GM23338 (cell line): Measurements from ENCODE around the gene VOPP1. TPM values are rescaled to one million over a fixed set of nuclear protein-coding genes. Genes with fewer than 3 reads are reported as not detected.
A peak's percentile ranks its signal among the peaks of the same experiment; 100 is the strongest.

ENCODE experiments used
- ATAC-seq: fragments of 200-7000 bp; cut with Tn5 transposase; 3 replicates; pipeline ENCODE4 v1.9.1; 2020
- DNase-seq: peaks from one replicate; pipeline ENCODE4 v3.0.0-alpha.2; 2015; ENCODE audit warnings: low spot score
- H2AFZ ChIP-seq: fragments of 200-600 bp; sonication (generic); 2 replicates; pipeline ENCODE4 v1.8.0; 2016; ENCODE audit warnings: antibody characterized with exemption, mild to moderate bottlenecking, moderate library complexity
- H3F3A ChIP-seq: fragments of 200-600 bp; sonication (generic); replicated peaks from 2 replicates; pipeline ENCODE4 v1.8.0; 2017; ENCODE audit warnings: antibody characterized with exemption, mixed run types, low read depth
- H3K27ac ChIP-seq: fragments of 200-600 bp; sonication (generic); 2 replicates; pipeline ENCODE4 v1.6.1; 2016; ENCODE audit warnings: low read depth
- H3K27me3 ChIP-seq: fragments of 200-600 bp; sonication (generic); 2 replicates; pipeline ENCODE4 v1.8.0; 2016; ENCODE audit warnings: mild to moderate bottlenecking, mixed run types, moderate library complexity; ENCODE audit not compliant: insufficient read depth
- H3K36me3 ChIP-seq: fragments of 200-600 bp; sonication (generic); 2 replicates; pipeline ENCODE4 v1.8.0; 2016; ENCODE audit warnings: mild to moderate bottlenecking; ENCODE audit not compliant: insufficient read depth
- H3K4me1 ChIP-seq: fragments of 200-600 bp; sonication (generic); 2 replicates; pipeline ENCODE4 v1.8.0; 2016; ENCODE audit warnings: mild to moderate bottlenecking, moderate library complexity; ENCODE audit not compliant: insufficient read depth
- H3K4me2 ChIP-seq: fragments of 200-600 bp; sonication (generic); 2 replicates; pipeline ENCODE4 v1.7.1; 2017; ENCODE audit warnings: mixed run types
- H3K4me3 ChIP-seq: fragments of 200-600 bp; sonication (generic); 2 replicates; pipeline ENCODE4 v1.6.1; 2016; ENCODE audit warnings: mixed run types
- H3K79me2 ChIP-seq: fragments of 200-600 bp; sonication (generic); replicated peaks from 2 replicates; pipeline ENCODE4 v1.8.0; 2017; ENCODE audit warnings: mild to moderate bottlenecking; ENCODE audit not compliant: insufficient read depth
- H3K9me2 ChIP-seq: fragments of 200-600 bp; sonication (generic); 2 replicates; pipeline ENCODE4 v1.8.0; 2017; ENCODE audit not compliant: insufficient read depth
- H4K20me1 ChIP-seq: fragments of 200-600 bp; sonication (generic); replicated peaks from 2 replicates; pipeline ENCODE4 v1.8.0; 2017; ENCODE audit warnings: mild to moderate bottlenecking; ENCODE audit not compliant: insufficient read depth
- H3K27ac Mint-ChIP-seq: 2 replicates; pipeline ENCODE4 v1.8.0; 2020; ENCODE audit warnings: inconsistent platforms, mild to moderate bottlenecking, moderate library complexity, mixed read lengths
- H3K27me3 Mint-ChIP-seq: 3 replicates; pipeline ENCODE4 v1.8.0; 2022; ENCODE audit warnings: low read depth, mild to moderate bottlenecking, moderate library complexity, mixed read lengths, inconsistent platforms; ENCODE audit not compliant: insufficient read depth, poor library complexity
- H3K36me3 Mint-ChIP-seq: 3 replicates; pipeline ENCODE4 v1.8.0; 2021; ENCODE audit warnings: low read depth, mild to moderate bottlenecking, inconsistent platforms, moderate library complexity, mixed read lengths
- H3K4me1 Mint-ChIP-seq: 3 replicates; pipeline ENCODE4 v1.8.0; 2020; ENCODE audit warnings: mild to moderate bottlenecking, inconsistent platforms, mixed read lengths
- H3K4me3 Mint-ChIP-seq: 3 replicates; pipeline ENCODE4 v1.8.0; 2021; ENCODE audit warnings: moderate library complexity, mild to moderate bottlenecking, inconsistent platforms, mixed read lengths
- H3K9me3 Mint-ChIP-seq: 3 replicates; pipeline ENCODE4 v1.8.0; 2020; ENCODE audit warnings: moderate library complexity, mild to moderate bottlenecking, inconsistent platforms, mixed read lengths
- CREB1 ChIP-seq: fragments of 250-450 bp; sonication (Bioruptor Pico); IDR thresholded peaks from 2 replicates; pipeline ENCODE4 v1.5.0; 2020; ENCODE audit warnings: low read depth, mild to moderate bottlenecking, moderate library complexity
- EZH2 ChIP-seq: fragments of 200-600 bp; sonication (generic); IDR thresholded peaks from one replicate; pipeline ENCODE4 v1.8.0; 2017; ENCODE audit warnings: antibody characterized with exemption, mild to moderate bottlenecking, low read depth; ENCODE audit not compliant: unreplicated experiment
- EZH2phosphoT487 ChIP-seq: fragments of 200-600 bp; sonication (generic); IDR thresholded peaks from one replicate; pipeline ENCODE4 v1.8.1; 2018; ENCODE audit warnings: antibody characterized with exemption; ENCODE audit not compliant: unreplicated experiment
- NANOG ChIP-seq: IDR thresholded peaks from 2 replicates; pipeline ENCODE4 v1.6.1; 2016; ENCODE audit warnings: antibody characterized with exemption, borderline replicate concordance
- POLR2AphosphoS5 ChIP-seq: IDR thresholded peaks from 2 replicates; pipeline ENCODE4 v1.6.1; 2016; ENCODE audit warnings: antibody characterized with exemption, low read depth
- STAT1 ChIP-seq: IDR thresholded peaks from one replicate; pipeline ENCODE4 v1.6.1; 2016; ENCODE audit warnings: antibody characterized with exemption; ENCODE audit not compliant: unreplicated experiment
- ZNF114 ChIP-seq: fragments of 250-450 bp; sonication (Bioruptor Pico); IDR thresholded peaks from 2 replicates; pipeline ENCODE4 v1.5.0; 2020; ENCODE audit warnings: mild to moderate bottlenecking, moderate library complexity
- ZNF331 ChIP-seq: fragments of 250-450 bp; sonication (Bioruptor Pico); IDR thresholded peaks from 2 replicates; pipeline ENCODE4 v1.5.0; 2020; ENCODE audit warnings: low read depth, mild to moderate bottlenecking, moderate library complexity
- ZNF462 ChIP-seq: fragments of 250-450 bp; sonication (Bioruptor Pico); IDR thresholded peaks from 2 replicates; pipeline ENCODE4 v1.5.0; 2020; ENCODE audit warnings: mild to moderate bottlenecking, moderate library complexity
- polyA plus RNA-seq: library from polyadenylated mRNA; unstranded; fragments of >200 nt; fragmentation: Nextera tagmentation; extraction: Ambion mirVana; gene quantifications from 2 replicates; pipeline ENCODE4 v1.2.1, GENCODE V29; 2016
- total RNA-seq: library from RNA; depleted of rRNA; stranded (reverse); fragments of >200 nt; shearing (Covaris generic); gene quantifications from 2 replicates; pipeline ENCODE4 v1.2.3, GENCODE V29; 2014
- TF ChIP-seq, protein P1 (sequence below): IDR thresholded peaks from 2 replicates; pipeline ENCODE4 v1.6.1; 2016; ENCODE audit warnings: antibody characterized with exemption

VOPP1 gene
- total and polyA plus RNA-seq, 2 experiments from 2014 or later: 28.2 to 73.7 TPM

- TF ChIP-seq ZNF462 (CRISPR knock-in tag) (no peak), ZNF331 (CRISPR knock-in tag) (no peak), CREB1 (no peak), STAT1 (no peak), ZNF114 (CRISPR knock-in tag) (no peak), POLR2AphosphoS5 (no peak), NANOG (no peak), EZH2 (no peak), EZH2phosphoT487 (no peak)
- TF ChIP-seq, protein P1, sequence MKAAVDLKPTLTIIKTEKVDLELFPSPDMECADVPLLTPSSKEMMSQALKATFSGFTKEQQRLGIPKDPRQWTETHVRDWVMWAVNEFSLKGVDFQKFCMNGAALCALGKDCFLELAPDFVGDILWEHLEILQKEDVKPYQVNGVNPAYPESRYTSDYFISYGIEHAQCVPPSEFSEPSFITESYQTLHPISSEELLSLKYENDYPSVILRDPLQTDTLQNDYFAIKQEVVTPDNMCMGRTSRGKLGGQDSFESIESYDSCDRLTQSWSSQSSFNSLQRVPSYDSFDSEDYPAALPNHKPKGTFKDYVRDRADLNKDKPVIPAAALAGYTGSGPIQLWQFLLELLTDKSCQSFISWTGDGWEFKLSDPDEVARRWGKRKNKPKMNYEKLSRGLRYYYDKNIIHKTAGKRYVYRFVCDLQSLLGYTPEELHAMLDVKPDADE: no peak
Observed at GRCh38 chr7:55549457-55549856, 22.8 kb downstream of the VOPP1 start (continued).

GRCh38 chr7:55548295-55548731 is 24.0 kb downstream of the VOPP1 start:
- Histone ChIP-seq H3K4me1 (peaks cover 60% of the 10 kb centered on the region), H3K27ac (no peak overlapping the region), H3K4me3 (no peak overlapping the region), H2AFZ (no peak overlapping the region), H4K20me1 (peaks cover 43% of the 10 kb centered on the region), H3F3A (no peaks in the 10 kb centered on the region), H3K9me2 (no peaks in the 10 kb centered on the region), H3K27me3 (no peaks in the 10 kb centered on the region), H3K36me3 (no peaks in the 10 kb centered on the region; the same call in 1 of the 2 replicates), H3K79me2 (peaks cover 100% of the 10 kb centered on the region), H3K4me2 (peak overlapping the region; percentile 38; the same call in 1 of the 2 replicates)
- DNase-seq (no peak), ATAC-seq (no peak; the same call in 2 of the 3 replicates)
- H3K9me3 Mint-ChIP-seq: no peaks in the 10 kb centered on the region
- no peak overlapping the region for H3K4me3 Mint-ChIP-seq
- peaks cover 72% of the 10 kb centered on the region for H3K4me1 Mint-ChIP-seq
- H3K27me3 Mint-ChIP-seq: peaks cover 11% of the 10 kb centered on the region
- H3K27ac Mint-ChIP-seq: no peak overlapping the region
- H3K36me3 Mint-ChIP-seq: peaks cover 14% of the 10 kb centered on the region
- TF ChIP-seq NANOG (no peak), CREB1 (no peak)
